NCI-H345 (cell line): ENCODE data around the gene SLC38A3.
A peak's percentile ranks its signal among the peaks of the same experiment; 100 is the strongest.

Experiments
- DNase-seq: peaks from one replicate; lab custom pipeline; 2025; lab: John Stamatoyannopoulos, UW

Gene SLC38A3

DNA sequence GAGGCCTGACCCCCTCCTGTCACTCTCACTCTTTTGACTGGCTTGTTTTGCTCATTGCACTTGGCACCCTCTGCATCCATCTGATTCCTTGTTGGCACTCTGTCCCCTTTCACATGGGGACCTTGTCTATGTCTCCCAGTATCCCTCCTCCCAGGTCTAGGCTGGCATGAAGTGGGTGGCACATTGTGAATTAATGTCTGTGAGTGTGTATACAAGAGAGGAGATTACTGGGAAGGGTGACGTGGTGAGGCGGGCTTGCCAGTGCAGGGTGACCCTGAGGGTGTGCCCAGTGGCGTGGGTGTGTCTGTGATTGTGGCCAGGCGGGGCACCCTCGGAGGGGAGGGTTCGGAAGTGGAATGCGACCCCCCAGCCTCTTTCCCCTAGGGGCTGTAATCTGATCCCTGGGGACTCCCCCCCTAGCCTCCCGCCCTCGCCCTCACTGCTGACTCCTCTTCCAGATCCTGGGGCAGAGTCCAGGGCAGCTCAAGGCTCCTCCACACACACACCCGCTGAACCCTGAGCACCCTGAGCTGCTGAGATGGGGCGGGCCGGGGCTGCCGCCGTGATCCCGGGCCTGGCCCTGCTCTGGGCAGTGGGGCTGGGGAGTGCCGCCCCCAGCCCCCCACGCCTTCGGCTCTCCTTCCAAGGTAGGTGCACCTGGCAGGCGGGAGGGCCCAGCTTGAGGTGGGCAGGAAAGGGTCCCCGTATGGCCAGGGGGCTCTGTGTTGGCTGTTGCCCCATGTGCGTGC is 63.8 kb downstream of the SLC38A3 start, which contains the start of gene SEMA3B:
Gene SEMA3B, plus strand, starts transcription at position 445 of the 749 bp plus-strand sequence. Its CDS starts 94 bp downstream, at position 539.
- peak; percentile 25 for DNase-seq

DNA sequence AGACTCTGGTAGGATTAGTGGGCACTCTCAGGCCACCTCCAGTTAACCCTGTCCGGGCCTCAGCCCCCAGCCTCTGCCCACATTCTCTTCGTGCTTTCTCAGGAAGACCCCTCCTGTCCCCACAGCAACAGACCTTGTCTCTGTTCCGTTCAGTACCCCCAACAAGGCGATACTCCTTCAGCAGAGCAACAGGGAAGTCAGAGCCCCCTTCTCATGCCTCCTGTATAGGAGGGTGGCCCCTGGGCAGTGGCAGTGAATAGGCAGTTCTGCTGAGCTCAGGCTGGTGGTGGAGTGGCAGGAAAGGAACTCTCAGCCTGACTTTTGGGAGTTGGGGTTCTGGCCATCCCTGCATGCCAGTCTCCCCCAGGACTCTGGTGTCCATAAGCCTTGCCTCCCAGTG is 64.4 kb downstream of the SLC38A3 start:
- DNase-seq: no peak

DNA sequence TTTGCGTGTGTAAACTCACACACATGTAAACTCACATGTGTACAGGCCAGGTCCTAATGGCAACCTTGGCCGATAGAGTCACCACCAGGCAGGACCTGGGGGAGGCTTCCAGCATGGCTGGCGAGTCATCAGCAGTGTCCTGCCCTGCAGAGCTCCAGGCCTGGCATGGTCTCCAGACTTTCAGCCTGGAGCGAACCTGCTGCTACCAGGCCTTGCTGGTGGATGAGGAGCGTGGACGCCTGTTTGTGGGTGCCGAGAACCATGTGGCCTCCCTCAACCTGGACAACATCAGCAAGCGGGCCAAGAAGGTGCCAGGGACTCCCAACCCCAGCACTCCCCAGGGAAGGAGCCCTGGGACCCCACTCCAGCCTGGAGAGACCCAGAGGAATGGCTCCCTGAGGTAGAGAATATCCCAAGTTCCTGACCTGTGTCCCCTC is 64.9 kb downstream of the SLC38A3 start:
- no peak for DNase-seq

DNA sequence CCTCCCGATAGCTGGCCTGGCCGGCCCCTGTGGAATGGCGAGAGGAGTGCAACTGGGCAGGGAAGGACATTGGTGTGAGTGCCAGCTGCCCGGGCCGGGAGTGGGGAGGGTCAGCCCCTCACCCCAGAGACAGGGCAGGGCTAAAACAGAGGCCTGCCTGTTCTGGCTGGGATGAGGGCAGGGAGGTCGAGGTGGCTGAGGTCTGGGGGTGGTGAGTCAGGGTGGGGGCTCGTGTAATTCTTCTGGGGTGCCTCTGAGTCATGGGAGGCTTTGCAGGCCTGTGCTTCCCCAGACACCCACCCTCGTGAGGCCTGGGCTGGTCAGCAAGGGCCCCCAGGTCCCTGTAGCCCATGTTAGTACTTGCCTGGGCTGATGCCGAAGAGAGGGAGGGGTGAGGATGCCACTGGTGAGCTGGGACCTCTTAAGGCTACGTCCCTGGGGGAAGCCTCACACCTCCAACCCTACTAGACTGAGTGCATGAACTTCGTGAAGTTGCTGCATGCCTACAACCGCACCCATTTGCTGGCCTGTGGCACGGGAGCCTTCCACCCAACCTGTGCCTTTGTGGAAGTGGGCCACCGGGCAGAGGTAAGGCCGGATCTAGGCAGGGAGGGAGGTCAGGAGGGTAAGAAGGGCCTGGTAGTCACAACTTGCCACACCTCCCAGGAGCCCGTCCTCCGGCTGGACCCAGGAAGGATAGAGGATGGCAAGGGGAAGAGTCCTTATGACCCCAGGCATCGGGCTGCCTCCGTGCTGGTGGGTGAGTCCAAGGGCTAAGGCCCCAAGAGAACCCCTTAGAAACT is 65.6 kb downstream of the SLC38A3 start:
- DNase-seq: no peak
